Peyer's patch (tissue), 4 donors: ENCODE results near the gene LMNB1.

Experiments
- POLR2A ChIP-seq, 2 donors: fragments of 450-650 bp; IDR thresholded peaks; one replicate each; pipeline ENCODE4 v1.5.1; 2017; ENCODE audit warnings: antibody characterized with exemption in 2 of 2, mild to moderate bottlenecking in 2 of 2, moderate library complexity in 2 of 2
- TF ChIP-seq, protein P1 (sequence below), 6 experiments: fragments of 450-650 bp in 4 of 6; fragments of 200-600 bp in 2 of 6; sonication (generic) in 1 of 6; IDR thresholded peaks; one replicate each; pipeline ENCODE4 v1.5.1; 2017 to 2019; ENCODE audit warnings: antibody characterized with exemption in 6 of 6, mild to moderate bottlenecking in 3 of 6, moderate library complexity in 1 of 6

DNA sequence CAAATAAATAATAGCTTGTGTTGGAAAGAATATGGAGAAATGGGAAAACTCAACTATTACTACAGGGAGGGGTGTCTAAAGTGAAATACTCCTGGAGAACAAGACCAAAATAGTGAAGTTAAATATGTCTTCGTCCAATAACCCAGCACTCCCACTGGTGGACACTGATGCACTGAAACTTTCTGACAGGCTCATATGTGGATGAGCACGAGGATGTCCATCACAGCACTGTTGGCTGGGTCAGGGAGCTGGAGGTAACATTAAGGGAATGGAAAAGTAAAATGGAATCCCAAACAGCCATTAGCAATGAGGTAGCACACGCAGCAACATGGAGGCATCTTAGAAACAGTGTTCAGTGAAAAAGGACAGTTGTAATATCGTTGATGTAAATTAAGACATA is 86.5 kb downstream of the LMNB1 start:
- TF ChIP-seq POLR2A (IDR thresholded peaks at IDR 0.05): no peak
- TF ChIP-seq, protein P1, sequence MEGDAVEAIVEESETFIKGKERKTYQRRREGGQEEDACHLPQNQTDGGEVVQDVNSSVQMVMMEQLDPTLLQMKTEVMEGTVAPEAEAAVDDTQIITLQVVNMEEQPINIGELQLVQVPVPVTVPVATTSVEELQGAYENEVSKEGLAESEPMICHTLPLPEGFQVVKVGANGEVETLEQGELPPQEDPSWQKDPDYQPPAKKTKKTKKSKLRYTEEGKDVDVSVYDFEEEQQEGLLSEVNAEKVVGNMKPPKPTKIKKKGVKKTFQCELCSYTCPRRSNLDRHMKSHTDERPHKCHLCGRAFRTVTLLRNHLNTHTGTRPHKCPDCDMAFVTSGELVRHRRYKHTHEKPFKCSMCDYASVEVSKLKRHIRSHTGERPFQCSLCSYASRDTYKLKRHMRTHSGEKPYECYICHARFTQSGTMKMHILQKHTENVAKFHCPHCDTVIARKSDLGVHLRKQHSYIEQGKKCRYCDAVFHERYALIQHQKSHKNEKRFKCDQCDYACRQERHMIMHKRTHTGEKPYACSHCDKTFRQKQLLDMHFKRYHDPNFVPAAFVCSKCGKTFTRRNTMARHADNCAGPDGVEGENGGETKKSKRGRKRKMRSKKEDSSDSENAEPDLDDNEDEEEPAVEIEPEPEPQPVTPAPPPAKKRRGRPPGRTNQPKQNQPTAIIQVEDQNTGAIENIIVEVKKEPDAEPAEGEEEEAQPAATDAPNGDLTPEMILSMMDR (IDR thresholded peaks at IDR 0.05): no peak
